ENCODE data around the gene SLC12A5.

GRCh38 chr20:46073024-46073423 is 44.0 kb downstream of the SLC12A5 start:
- TF ChIP-seq CTCF (IDR thresholded peaks at IDR 0.05; ENCODE audit: low read length) (no peak), EZH2phosphoT487 (IDR thresholded peaks at IDR 0.05; ENCODE audit: low read length) (no peak)
